H1 (cell line): ENCODE data around the gene TMEM35B.

Source experiments
- POLR2A ChIP-seq, 2 experiments: IDR thresholded peaks; 1 replicate in 1 of 2; 2 replicates in 1 of 2; pipeline ENCODE4 v1.6.1; 2011; ENCODE audit warnings: low read depth in 2 of 2, low read length in 2 of 2, mild to moderate bottlenecking in 2 of 2; ENCODE audit errors: control extremely low read depth in 1 of 2
- RAD21 ChIP-seq, 2 experiments: IDR thresholded peaks in 1 of 2; conservative IDR thresholded peaks in 1 of 2; 2 replicates each; pipeline ENCODE4 v1.6.1; 2011; ENCODE audit warnings: low read depth in 2 of 2, low read length in 2 of 2, improper control_type of control experiment in 1 of 2, inconsistent platforms in 1 of 2, mild to moderate bottlenecking in 1 of 2, moderate library complexity in 1 of 2
- SP4 ChIP-seq: IDR thresholded peaks from 2 replicates; pipeline ENCODE4 v1.6.1; 2012; ENCODE audit warnings: low read length, inconsistent platforms
- YY1 ChIP-seq: IDR thresholded peaks from 2 replicates; pipeline ENCODE4 v1.6.1; 2011; ENCODE audit warnings: low read depth, mild to moderate bottlenecking, low read length

DNA sequence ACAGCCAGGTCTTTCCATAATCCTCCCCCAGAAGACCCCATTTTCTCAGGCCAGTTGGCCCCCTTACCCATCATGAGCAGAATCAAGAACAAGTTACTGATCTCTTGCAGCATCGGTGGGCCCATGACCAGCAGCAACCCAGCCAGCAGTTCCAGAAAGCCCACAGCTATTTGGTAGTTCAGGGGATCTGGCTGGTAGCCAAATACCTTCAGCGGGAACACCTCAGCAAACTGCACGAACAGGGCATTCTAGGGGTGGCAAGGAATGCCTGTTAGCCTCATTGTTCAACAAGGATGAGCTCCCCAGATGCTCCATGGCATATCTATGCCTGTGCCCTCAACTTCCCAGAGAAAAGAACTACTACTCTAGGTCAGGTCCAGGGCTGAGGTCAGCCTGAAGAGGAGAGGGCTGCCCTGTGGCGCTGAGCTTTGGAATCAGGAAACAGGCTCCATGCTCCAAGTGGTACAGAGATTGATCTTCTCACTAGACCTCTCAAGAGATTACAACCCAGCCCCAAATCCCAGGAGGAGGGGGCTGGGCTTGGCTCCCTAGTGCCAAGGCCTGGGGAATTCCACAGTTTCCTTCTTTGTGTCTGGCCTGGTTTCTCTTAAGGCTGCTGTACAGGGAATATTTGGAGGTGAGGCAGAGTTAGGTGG is 1.3 kb downstream of the TMEM35B start:
- TF ChIP-seq YY1 (no peak), RAD21 (IDR thresholded peaks at IDR 0.05 in 1 of 2, conservative IDR thresholded peaks at IDR 0.05 in 1 of 2; ENCODE audit: low read depth in 2 of 2, low read length in 2 of 2) (no peak), POLR2A (IDR thresholded peaks at IDR 0.05; ENCODE audit: control extremely low read depth in 1 of 2, low read depth in 2 of 2, low read length in 2 of 2) (no peak), SP4 (no peak)
